GM12875 (cell line): ENCODE data around the gene CNTN4.

Experiments
- H3K4me3 ChIP-seq: one replicate; pipeline ENCODE4 v1.5.1; 2011; ENCODE audit warnings: low read depth, low read length, control low read depth
- TF ChIP-seq, protein P1 (sequence below): IDR thresholded peaks from 2 replicates; pipeline ENCODE4 v1.5.1; 2011; ENCODE audit warnings: low read depth, mild to moderate bottlenecking, control low read depth, inconsistent platforms, low read length, moderate library complexity, borderline replicate concordance; ENCODE audit not compliant: insufficient read depth

CNTN4 gene

DNA sequence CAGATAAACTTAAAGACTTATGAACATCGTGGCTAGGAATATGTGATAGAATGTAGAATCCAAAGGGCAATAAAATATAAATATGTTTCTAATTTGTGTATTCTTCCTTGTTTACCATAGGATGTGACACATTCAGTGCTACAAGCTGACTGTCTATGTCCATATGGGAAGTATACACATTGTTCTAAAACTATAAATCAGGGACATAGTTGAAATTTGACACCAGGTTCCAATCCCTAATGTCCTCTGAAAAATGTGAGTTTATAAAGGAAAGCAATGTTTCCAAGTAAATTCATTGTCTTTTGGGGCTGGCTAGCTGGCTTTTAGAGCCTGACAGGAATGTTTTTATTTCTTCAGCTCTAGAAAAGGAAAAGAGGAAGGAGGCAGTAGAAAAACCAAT lies 273.6 kb downstream of the CNTN4 start:
- no peak overlapping the region for H3K4me3 ChIP-seq
- TF ChIP-seq, protein P1, sequence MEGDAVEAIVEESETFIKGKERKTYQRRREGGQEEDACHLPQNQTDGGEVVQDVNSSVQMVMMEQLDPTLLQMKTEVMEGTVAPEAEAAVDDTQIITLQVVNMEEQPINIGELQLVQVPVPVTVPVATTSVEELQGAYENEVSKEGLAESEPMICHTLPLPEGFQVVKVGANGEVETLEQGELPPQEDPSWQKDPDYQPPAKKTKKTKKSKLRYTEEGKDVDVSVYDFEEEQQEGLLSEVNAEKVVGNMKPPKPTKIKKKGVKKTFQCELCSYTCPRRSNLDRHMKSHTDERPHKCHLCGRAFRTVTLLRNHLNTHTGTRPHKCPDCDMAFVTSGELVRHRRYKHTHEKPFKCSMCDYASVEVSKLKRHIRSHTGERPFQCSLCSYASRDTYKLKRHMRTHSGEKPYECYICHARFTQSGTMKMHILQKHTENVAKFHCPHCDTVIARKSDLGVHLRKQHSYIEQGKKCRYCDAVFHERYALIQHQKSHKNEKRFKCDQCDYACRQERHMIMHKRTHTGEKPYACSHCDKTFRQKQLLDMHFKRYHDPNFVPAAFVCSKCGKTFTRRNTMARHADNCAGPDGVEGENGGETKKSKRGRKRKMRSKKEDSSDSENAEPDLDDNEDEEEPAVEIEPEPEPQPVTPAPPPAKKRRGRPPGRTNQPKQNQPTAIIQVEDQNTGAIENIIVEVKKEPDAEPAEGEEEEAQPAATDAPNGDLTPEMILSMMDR: no peak

DNA sequence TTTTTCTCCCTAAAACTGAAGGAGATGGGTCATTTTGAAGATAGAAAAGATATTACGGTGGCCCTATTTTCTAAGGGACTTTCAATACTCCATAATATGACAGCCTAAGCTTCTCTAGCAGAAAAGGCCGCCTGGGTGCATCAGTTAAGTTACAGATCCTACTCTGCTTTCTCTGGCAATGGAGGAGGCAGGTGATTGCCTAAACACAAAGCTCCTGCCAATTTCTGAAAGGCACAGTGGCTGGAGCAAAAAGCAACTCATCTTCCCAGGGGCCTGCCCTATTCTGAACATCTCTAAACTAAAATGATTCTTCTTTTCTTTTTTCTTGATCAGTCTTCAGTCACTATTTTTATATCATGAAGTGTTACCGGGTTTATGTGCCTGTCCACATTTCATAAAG lies 276.7 kb downstream of the CNTN4 start:
- no peak overlapping the region for H3K4me3 ChIP-seq
- TF ChIP-seq, protein P1: no peak

DNA sequence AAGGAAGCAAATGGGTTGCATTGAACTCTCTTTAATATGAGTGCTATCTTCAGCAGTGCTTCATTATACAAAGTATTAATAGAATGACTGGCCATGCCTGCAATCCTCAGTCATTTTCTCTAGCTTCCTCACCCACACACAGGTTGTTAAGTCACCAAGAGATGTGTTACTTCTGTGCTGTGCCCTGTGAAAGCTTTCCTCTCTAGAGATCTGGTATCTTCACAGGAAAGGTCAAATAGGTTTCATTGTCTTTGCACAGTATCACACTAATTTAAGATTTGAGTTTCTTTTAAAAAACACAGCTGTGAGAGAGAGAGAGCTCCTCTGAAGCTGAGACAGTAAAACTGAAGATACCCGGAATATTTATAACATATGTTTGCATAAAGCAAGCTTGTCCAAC lies 278.6 kb downstream of the CNTN4 start:
- no peak overlapping the region for H3K4me3 ChIP-seq
- TF ChIP-seq, protein P1: no peak

DNA sequence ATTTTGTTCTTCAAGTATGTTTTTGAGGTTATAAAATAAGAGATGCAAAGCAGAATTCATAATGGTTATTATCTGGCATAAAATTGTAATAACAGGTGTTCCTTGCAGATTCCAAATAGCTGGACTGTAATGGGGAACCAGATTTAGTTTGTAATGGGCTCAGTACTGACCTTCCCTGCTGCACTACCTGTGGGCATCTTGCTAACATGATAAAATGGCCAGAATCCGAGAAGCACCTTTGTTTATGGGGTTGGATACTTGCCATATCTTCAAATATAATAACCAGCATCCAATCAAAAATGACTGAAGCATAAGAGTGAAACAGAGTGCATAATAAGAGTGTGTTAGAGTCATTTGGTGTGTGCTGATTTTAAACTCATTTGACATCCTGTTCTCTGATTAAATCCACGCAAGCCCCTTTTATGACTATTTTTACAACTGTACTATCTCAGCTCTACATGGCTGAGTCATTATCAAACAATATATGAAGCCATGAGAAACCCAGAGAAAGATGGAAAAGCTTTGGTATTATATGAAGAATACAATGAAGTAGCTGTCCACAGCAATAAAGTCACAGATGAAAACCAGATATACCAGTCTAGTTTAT lies 292.4 kb downstream of the CNTN4 start:
- no peak overlapping the region for H3K4me3 ChIP-seq
- TF ChIP-seq, protein P1: no peak

DNA sequence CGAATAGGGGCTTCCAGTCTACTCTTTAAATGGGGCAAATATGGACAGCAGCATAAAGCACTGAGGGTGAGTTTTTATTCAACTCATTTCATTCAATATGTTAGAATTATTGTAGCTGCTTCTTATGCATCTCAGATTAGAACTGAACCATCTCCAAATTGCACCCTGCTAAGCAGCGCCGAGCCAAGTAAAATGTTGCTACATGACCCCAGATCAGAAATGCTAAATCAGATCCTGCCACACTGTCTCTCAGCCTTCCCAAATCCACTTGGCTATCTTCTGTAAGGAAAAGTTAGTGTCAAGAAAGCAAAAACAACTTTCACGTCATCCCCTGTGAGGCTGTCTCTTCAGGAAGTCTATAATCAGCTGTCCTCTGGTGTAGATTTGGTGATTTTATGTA lies 293.2 kb downstream of the CNTN4 start:
- no peak overlapping the region for H3K4me3 ChIP-seq
- TF ChIP-seq, protein P1: no peak

DNA sequence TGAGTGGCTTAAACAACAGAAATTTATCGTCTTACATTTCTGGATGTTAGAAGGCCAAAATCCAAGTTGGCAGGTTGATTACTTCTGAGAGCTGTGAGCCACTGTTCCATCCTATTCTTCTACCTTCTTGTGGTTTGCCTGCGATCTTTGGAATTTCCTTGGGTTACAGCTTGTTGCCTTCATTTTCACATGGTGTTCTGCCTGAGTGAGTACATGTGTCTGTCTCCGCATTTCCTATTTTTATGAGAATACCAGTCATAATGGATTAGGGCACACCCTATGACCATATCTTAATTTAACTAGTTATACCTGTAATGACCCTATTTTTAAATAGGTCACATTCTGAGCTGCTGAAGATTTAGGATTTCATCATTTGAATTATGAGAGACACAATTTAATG lies 294.3 kb downstream of the CNTN4 start:
- TF ChIP-seq, protein P1: no peak
- H3K4me3 ChIP-seq: no peak overlapping the region

DNA sequence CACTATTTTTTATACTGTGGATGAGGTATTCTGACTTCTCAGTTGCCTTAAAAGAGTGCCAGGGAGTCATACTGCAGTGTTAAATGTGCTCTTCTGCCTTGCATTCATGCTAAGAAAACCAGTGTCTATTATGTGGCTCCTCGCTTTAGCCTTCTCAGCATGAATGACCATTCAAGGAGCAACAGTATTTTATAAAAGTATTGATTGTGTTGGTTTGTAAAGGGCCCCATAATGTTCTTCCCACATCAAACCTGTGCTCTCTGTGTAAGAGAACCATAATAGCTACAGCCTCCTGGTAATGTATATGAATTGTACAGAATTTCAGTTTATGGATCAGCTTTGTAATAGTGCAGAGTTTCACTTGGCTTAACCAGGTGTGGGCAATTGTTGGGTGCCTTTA lies 316.4 kb downstream of the CNTN4 start:
- H3K4me3 ChIP-seq: no peak overlapping the region
- TF ChIP-seq, protein P1: no peak
